Hindlimb muscle (tissue), 1 donor: ENCODE data around the gene NFIA. TPM values are rescaled to one million over a fixed set of nuclear protein-coding genes. Genes with fewer than 3 reads are reported as not detected.
A peak's percentile ranks its signal among the peaks of the same experiment; 100 is the strongest.

Experiments used
- DNase-seq: peaks from one replicate; pipeline ENCODE4 v3.0.0-alpha.2; 2013
- polyA plus RNA-seq: library from polyadenylated mRNA; unstranded; fragments of 120-200 nt; gene quantifications from one replicate; pipeline ENCODE4 v1.2.1, GENCODE V29; 2013; ENCODE audit not compliant: insufficient read length

NFIA gene
- polyA plus RNA-seq, 1 donor: 32.9 TPM

DNA sequence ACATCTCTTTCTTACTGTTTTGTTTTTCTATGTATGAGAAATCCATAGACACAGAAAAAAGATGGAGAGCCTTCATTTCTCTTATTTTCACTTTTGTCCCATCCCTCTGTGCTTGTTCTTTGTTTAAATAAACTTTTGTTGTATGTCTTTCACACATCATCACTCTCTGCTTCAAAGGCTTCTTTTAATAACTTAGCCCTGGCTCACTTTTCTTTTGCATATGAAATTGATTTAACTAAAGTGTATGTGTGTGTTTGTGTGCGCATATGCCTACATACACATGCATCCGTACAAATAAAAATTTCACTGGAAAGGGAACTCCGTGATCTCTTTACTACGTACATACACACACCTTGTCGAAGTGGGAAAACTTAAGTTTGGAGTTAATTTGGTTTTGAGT is 168.6 kb downstream of the NFIA start:
- no peak for DNase-seq

DNA sequence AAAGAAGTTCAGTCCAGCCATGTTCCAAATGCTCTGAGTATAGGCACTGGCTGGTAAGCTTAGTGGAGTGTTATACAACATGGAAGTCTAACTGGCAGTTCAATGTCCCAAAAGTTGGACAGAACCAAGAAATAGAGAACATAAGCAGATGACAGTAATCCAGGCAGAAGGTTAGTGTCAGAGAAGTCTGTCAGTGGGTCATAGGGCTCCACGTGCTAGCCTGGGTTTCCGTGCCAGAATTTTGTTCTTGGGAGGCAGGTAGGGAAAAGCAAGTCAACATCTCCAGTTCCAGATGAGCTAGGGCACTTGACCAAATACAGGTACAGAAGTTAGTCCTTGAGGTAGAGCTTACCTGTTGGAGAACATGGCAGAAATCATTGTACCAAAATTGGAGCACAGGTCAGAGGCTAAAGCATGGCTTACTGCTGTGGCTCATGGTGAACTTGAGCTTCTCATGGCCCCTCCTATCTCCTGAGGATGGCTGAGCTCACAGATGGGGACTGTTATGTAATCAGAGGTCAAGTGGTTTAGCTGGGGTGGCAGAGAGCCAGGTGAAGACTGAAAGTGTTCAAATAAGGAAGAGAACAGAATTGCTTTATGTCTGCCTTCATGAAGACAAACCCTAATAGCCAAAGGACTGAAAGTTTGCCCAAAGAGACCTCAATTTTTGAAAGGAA is 170.8 kb downstream of the NFIA start:
- no peak for DNase-seq

DNA sequence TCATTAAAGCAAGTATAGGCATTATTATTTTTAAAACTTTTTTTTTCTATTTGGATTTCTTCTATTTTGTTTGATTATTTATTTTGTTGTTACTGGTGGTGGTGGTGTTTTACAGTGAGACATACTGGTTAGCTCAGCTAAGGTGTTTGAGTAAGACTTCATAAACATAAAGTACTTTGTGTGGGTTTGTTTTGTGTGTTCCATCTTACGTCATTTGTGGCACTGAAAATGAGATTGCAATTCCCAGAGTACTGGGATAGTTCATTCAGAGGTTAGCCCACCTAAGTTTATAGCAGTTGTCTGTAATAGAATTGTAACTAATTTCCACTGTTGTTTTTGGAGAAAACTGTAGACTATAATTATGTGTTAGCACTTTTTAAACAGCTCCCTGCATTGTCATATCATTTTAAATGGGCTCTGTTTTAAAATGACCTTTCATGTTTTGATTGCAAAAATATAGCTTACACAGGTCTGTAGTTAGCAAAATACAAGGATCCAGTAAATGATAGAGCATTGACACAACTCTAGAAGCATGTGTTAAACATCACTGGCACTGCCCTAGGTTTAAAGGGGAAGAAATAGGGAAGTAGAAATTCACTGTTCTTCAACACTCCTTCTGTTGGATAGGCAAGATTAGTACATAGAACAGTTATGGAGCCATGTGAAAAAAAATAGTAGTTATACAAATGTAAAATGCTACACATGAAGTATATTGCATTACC is 171.7 kb downstream of the NFIA start:
- no peak for DNase-seq

DNA sequence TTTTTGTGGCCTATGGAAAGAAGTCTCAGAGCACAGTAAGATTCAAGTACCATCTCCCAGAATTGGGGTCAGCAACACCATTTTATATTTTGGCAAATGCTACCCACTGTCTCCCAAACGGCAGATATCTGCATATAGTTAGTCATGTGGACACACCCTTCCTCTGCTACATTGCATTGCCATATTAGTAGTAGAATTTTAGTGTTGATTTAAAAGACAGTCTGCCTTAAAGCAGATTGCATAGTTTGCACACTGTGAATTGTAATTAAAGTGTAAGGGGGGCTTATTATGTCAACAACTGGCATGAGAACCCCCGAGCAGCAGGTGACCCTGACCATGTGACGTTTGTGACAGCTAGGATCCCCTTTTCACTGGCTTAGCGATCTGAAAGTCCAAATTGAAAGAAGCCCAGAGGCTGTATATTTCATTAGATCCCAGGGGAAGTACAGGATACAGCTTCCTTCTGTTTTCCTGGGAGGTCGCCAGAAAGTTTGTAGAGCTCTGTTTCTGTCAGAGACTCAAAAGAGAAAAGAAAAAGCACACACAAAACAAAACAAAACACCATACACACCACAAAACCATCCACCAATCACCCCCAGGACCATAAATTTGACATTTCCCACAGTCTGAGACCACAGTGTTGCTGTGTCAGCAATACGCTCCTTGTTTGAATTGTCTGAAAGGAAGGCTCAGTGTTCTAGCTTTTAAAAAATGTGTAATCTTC is 172.4 kb downstream of the NFIA start:
- peak; percentile 84 for DNase-seq

DNA sequence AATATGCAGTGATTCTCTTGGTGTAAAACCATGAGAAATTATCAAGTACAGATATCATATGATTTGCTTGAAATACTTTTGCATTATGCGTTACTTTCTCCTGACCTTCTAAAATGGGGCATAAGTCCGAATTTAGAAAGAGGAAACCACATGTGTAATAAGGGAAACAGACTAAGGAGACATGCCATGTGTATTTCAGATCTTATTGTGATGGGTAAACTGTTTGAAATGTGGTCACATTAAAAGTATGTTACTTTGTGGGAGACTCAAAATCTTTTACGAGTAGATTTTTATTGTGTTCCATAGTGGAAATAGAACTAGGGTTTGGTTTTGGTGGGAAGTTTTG is 173.0 kb downstream of the NFIA start:
- DNase-seq: no peak

DNA sequence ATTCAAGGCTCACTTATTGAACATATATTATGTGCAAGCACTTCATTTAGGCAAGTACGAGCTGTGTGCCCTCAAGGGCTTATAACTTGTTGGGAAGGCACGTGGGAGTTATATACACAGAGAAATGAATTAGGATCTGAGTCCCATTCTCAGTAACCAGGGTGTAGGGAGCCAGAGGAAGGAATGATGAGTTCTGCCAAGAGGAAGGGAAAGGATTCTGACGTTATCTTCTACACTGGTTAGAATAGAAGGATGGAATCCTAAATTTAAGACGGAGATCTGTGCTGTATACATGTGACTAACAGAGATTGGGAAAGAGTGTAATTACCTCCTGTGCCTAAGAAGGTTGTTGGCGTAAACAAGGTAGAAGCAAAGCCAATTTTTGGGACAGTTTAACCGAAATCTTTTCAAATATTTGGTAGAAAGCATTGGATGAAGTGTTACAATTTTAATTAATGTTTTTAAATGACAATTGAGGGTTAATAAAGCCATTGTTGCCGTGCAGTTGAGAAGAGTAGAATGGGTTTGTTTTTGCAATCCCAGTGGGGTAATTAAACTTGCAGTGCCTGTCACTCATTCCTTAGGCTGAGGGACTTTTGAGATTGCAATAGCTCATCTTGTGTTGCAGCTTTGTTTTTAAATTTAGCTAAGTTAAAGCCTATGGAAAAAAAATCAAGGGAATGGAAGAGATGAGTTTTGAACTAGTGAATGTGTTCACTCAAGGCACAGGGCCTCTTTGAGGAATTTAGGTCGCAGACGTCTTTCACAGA is 177.2 kb downstream of the NFIA start:
- DNase-seq: no peak

DNA sequence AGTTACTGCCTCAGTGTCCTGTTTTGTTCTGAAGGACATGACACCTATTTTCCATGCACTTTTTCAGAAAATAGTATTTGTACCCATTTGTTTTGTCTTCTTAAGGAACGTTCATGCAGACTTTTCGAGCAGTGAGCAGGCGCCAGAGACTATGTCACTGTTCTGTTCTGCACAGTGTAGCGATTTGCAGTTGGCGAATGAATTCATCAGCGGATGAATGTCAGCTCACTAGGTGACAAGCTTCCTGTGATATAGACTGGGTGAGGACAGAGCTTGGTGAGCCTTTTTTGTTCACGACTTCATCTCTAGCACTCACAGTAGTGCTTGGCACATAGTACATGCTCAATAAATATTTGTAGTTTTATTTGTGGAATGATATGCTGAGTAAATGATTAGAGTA is 177.8 kb downstream of the NFIA start:
- DNase-seq: no peak

DNA sequence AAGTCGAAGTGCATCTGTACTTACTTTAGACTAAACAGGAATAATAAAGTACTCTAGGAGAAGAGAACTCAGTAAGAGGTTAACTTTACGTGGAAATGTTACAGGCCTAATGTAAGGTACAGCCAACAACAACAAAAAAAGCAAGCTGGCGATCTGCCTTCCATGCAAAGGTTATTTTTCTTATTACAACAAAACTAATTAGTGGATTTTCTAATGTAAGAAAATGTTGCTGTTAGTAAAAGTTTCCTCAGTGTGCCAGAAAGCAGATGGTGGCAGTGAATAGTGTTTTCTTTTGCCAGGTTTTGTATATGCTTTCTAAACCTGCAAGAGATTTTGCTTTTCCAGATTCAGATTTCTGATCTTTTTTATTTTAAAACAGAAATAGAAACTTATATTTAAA is 179.2 kb downstream of the NFIA start:
- no peak for DNase-seq

DNA sequence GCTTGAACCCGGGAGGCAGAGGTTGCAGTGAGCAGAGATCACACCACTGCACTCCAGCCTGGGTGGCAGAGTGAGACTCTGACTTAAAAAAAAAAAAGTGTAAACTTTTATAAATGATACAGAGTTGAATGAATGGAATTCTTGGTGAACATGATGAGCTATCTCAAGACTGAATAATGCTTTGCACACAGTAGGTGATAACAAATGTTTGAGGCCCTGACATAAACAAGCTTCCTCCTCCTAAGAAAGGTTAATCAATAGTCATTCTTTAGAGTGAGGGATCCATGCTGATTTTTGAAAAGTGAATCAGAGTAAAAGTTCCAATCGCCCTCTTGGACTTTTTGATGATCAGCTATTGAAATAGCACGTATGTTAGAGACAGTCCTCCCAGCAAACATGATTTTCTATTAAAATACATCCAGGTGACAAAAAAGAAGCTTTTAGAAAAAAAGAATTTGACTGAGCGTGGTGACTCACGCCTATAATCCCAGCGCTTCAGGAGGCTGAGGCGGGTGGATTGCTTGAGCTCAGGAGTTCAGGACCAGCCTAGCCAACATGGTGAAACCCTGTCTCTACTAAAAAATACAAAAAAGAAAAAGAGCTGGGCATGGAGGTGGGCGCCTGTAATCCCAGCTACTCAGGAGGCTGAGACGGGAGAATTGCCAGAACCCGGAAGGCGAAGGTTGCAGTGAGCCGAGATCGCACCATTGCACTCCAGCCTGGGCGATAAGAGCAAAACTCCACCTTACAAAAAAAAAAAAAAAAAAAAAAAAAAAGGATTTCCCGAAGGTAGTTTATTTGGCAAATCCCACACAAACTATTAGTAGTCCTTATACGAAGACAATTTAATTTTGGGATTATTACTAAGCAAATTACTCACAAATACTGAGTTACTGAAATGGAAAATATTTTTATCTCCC is 181.8 kb downstream of the NFIA start:
- DNase-seq: no peak

DNA sequence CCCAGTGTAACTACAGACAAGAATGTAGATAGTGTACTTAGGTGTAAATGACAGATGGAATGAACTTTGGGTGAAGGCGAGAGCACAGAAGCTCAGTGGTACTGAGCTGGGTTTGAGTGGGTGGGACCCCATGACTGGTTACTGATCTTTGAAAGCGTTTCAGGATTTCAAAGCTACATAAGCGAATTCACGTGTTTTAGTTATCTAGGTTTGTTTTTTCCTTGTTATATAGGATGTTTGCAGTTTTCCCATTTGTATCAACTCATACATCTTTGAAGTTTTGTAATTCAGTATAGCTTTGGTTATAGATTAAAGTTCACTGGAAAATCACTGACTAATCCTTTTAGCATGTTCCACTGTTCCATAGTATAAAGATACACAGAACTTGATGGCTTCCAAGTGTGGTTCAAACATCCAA is 182.5 kb downstream of the NFIA start:
- no peak for DNase-seq

DNA sequence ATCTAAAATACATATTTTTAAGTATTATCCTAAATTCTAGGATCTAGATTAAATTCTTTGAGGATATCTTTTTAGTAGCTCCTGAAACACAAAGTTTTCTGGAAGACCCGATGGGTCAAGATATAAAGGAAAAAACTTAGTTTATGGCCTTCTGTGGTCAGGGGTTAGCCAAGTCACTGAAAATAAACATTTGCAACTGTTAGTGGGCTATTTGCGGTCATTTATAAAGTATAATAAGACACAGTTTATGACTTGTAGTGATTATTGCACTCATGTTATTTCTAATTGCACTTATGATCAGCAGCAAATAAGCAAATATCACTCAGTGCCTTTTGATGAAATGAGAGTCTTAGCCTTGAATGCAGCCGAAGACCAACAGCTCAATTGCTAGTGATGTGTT is 183.3 kb downstream of the NFIA start:
- no peak for DNase-seq

DNA sequence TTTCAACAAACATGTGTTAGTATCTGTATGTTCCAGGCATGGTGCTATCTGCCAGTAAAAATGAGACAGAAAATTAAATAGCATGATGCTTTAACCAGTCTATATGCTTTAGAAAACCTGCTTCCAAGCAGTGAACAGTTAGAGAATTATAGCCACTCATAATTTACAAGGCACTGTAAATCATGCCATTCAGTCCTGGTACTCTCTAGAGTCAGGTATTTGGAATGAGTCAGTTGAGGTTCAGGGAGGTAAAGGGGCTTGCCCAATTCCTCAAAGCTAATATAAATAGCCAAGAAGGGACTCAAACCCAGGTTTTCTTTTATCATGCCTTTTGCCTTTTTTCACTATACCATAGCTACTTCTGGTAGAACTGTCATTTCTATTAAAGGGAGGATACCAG is 184.4 kb downstream of the NFIA start:
- DNase-seq: no peak

DNA sequence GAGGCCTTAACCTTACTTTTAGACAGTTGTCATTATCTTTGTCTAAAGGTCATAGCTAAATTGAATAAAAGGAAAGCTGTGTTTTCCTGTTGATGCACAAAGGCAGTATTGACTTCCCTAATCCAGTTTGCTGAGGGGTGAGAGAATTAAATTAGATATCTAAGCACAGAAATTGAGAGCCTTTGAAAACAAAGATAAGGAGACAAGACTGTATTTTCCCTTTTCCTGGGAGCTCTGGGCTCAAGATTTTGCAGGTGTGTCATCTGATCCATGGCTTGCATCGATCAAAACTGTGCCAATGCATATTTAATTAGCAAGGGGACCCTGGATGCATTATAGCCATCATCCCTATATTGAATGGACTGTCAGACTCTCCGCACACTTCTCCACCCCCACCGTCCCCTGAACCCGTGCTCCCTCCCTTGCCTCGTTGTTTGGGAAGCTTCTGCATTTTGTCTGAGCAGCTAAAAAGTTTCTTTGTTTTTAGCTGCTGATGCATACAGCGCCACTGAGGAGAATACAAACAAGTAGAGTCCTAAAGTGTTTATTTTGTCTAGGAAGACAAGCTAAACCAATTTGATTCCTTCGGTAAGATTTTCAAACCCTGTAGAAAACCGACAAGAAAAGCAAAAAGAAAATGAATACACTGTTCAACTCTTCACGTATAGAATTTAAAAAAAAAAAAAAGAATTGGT is 186.3 kb downstream of the NFIA start:
- no peak for DNase-seq

DNA sequence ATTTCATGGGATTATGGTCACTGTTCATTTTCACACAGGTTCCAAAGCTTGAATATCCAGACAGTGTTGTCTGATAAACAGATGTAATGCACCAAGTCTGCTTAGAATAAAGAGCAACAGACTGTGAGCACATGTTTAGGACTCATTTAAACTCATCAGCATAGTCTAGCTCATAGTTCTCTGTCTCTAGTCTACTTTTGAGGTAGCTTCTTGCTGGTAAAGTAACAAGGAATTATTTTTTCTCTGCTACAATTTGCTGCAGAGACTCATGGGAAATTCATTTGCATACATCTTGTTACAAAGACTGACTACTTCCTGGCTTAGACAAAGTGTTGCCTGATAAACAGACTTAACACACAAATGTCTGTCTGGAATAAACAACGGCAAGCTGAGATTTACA is 187.2 kb downstream of the NFIA start:
- no peak for DNase-seq

DNA sequence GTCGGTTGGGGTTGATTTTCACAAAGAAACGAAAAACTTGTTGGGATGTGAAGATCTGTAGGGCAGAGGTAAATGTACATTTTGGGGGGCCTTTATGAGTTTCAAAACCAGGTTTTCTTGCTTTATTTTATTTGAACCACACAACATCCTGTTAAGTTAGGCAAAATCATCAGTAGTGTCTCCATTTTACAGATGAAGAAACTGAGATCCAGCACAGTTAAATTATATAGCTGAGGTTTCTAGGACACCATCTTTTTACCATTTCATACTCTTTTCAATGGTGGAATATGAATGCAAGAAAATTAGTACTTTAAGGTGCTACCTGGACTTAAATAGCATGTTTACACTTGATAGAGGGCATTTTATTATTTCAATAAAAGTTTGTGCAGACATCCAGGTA is 187.7 kb downstream of the NFIA start:
- no peak for DNase-seq

DNA sequence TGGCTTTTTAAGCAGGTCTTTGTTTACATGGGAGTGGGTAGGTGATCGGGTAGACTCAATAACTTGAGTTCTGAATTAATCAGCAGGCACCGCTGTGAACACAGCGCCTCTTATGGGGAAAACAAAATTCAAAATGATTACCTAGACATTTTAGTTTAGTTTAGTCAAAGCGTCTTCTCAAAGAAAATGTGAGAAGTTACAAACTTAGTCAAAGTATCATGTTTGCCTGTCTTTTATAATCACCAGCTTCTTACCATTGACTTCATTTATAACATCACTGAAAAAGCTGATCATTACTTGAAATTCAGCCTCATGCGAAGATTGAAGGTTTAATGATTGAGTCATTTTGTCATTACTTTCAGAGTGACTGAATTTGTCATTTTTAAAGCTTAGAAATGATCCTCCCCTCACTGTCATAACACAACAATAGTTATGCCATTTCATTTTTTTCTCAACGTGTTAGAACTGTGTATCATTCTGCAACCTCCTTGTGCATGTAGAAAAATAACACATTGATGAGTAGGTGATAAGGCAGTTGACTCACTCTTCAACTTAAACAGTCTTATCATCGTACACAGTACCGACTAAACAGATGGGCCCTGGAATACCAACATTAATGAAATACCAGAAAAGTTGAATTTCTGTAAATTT is 188.5 kb downstream of the NFIA start:
- DNase-seq: no peak

DNA sequence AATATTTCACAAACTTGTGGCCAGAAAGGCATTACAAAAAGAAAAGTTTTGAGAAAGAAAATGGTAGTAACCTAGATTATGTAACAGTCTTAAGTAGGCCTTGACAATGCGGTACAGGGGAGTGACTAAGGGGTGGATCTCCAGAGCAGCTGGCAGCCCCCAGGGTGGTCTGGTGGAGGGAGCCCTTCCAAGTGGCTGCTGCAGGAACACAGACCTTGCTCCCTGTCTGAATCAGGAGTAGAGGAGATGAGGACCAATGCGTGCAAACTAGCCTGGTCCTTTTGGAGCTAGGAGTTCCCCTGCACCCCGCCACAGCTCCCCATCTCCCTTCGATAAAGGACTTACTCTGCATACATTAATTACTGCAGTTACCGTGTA is 189.0 kb downstream of the NFIA start:
- DNase-seq: no peak

DNA sequence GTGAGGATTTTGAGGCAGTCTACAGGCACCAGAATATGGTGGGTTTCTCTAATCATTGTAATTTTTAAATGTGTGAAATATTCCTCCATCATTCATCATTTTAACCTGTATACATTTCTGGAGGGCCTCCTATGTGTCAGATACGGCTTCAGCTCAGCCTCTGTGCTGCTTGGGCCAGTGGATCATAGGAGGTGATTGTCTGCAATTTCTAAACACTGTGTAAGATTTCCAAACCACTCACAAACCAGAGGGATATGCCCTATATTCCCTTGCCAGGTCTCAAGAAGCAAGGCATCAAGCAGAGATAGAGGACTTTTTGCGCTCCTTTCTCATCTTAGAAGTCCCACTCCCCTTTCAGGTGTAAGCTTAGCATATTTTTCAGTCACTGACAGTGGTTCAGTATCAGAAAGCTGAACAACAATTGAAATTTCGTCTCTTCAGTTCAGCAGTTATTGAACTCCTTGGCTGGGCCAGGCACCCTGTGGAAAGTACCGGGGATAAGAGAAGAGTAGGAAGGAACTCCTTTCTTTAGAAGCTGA is 190.9 kb downstream of the NFIA start:
- DNase-seq: no peak

DNA sequence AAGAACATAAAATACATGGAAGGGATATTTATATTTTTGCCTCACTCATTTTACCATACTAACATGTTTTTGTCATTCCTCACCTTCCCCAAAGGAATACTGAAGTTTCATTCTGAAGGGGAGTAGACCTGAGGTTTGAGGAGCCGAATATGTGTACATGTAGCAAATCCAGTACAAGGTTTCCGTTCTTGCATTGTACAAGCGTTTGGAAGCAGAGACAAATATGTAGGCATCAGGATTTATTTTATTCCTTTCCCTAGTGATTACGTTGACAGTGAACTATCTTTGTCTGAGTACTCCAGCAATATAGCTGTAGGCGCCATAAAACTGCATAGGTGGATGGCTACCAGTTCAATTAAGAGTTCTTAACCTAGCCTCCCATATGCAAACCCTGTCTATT is 191.5 kb downstream of the NFIA start:
- DNase-seq: no peak

DNA sequence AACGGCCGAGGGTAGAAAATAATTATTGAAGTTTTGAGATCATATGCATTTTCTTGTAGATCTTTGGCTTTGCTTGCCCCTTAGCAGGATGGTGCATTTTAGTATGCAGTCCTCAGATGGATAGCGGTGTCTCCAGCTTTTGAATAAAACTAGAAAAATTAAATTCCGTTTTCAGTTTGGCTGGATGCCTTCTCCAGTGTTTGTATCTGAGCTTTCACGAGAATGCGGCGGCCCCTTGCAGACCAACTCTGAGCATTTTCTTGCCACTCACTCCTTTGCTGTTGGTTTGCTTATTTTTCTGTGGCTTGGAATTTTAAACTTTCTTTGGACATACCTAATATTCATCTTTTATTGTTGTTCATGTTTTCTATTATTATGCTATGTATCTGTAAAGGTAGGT is 192.6 kb downstream of the NFIA start:
- no peak for DNase-seq

DNA sequence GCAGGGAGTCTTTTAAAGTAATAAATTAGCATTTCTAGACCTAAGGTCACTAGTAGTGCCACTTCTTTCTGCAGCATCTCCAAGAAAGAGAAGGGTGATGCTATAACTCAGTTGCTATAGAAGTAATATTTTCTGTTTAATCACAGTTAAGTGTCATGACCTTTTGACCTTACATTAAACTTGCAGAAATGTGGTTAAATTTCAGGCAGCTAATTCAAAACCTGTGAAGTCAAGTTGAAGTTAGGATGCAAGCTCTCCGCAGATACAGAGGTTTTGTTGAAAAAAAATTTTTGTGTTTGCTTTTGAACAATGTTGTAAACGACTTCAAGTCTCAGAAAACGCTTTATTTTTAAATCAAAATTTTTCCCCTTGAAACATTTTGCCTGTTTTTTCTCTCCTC is 193.9 kb downstream of the NFIA start:
- no peak for DNase-seq
